WTC11 (cell line): ENCODE data around the gene TBX2. TPM values are rescaled to one million over a fixed set of nuclear protein-coding genes. Genes with fewer than 3 reads are reported as not detected.

Experiments
- ATAC-seq: fragments of 200-7000 bp; cut with Tn5 transposase; 2 replicates; pipeline ENCODE4 v1.10.0; 2021; ENCODE audit warnings: mild to moderate bottlenecking, moderate library complexity
- CTCF ChIA-PET: fragments of 300-600 bp; sonication (Branson Sonifier 250); formaldehyde crosslinking; loops from one replicate; lab custom pipeline; 2021; ENCODE audit warnings: antibody characterized with exemption; lab: Charles Lee
- POLR2A ChIA-PET: fragments of 350-600 bp; sonication (Branson Sonifier 250); formaldehyde crosslinking; loops from one replicate; lab custom pipeline; 2021; ENCODE audit warnings: antibody characterized with exemption; lab: Charles Lee
- DNase-seq: peaks from one replicate; pipeline ENCODE4 v3.0.0; 2021; ENCODE audit warnings: low spot score
- H3K27ac Mint-ChIP-seq: 2 replicates; pipeline ENCODE4 v1.8.0; 2021; ENCODE audit warnings: mixed read lengths
- H3K27me3 Mint-ChIP-seq: 2 replicates; pipeline ENCODE4 v1.8.0; 2021; ENCODE audit warnings: low read depth, mild to moderate bottlenecking, moderate library complexity, mixed read lengths
- H3K36me3 Mint-ChIP-seq: 2 replicates; pipeline ENCODE4 v1.8.0; 2021; ENCODE audit warnings: mixed read lengths
- H3K4me1 Mint-ChIP-seq: 2 replicates; pipeline ENCODE4 v1.8.0; 2022; ENCODE audit warnings: mixed read lengths
- H3K4me3 Mint-ChIP-seq: 2 replicates; pipeline ENCODE4 v1.8.0; 2021; ENCODE audit warnings: mild to moderate bottlenecking, moderate library complexity, mixed read lengths
- H3K9me3 Mint-ChIP-seq: 2 replicates; pipeline ENCODE4 v1.8.0; 2021; ENCODE audit warnings: mixed read lengths
- ATF1 ChIP-seq: sonication (generic); formaldehyde crosslinking; IDR thresholded peaks from 2 replicates; pipeline ENCODE4 v1.8.1; 2023; ENCODE audit warnings: mild to moderate bottlenecking, moderate library complexity, missing genetic modification reagents
- CREB1 ChIP-seq: sonication (generic); formaldehyde crosslinking; IDR thresholded peaks from 2 replicates; pipeline ENCODE4 v1.8.0; 2023; ENCODE audit warnings: mild to moderate bottlenecking, missing genetic modification reagents
- CREM ChIP-seq: sonication (generic); formaldehyde crosslinking; IDR thresholded peaks from 2 replicates; pipeline ENCODE4 v1.8.1; 2022; ENCODE audit warnings: mild to moderate bottlenecking, missing genetic modification reagents, moderate library complexity
- ERG ChIP-seq: fragments of 250-450 bp; sonication (Bioruptor Pico); IDR thresholded peaks from 2 replicates; pipeline ENCODE4 v1.8.0; 2021; ENCODE audit warnings: mild to moderate bottlenecking
- FOXJ3 ChIP-seq: sonication (generic); formaldehyde crosslinking; IDR thresholded peaks from 2 replicates; pipeline ENCODE4 v1.9.0; 2021; ENCODE audit warnings: missing genetic modification reagents, mild to moderate bottlenecking, borderline replicate concordance
- FOXK1 ChIP-seq: sonication (generic); formaldehyde crosslinking; IDR thresholded peaks from 2 replicates; pipeline ENCODE4 v1.8.0; 2022; ENCODE audit warnings: mild to moderate bottlenecking, moderate library complexity, missing genetic modification reagents
- GABPB1 ChIP-seq: sonication (generic); formaldehyde crosslinking; IDR thresholded peaks from 2 replicates; pipeline ENCODE4 v1.8.1; 2023; ENCODE audit warnings: mild to moderate bottlenecking, missing genetic modification reagents
- MXD4 ChIP-seq: fragments of 250-450 bp; sonication (Bioruptor Pico); IDR thresholded peaks from 2 replicates; pipeline ENCODE4 v1.8.0; 2021; ENCODE audit warnings: mild to moderate bottlenecking, moderate library complexity, borderline replicate concordance
- OVOL2 ChIP-seq: fragments of 250-450 bp; sonication (Bioruptor Pico); IDR thresholded peaks from 2 replicates; pipeline ENCODE4 v1.9.0; 2021; ENCODE audit warnings: mild to moderate bottlenecking, borderline replicate concordance
- PREB ChIP-seq: sonication (generic); formaldehyde crosslinking; IDR thresholded peaks from 2 replicates; pipeline ENCODE4 v1.8.1; 2022; ENCODE audit warnings: mild to moderate bottlenecking, missing genetic modification reagents, moderate library complexity, borderline replicate concordance
- RELA ChIP-seq: sonication (generic); formaldehyde crosslinking; IDR thresholded peaks from 2 replicates; pipeline ENCODE4 v1.8.1; 2022; ENCODE audit warnings: missing genetic modification reagents, mild to moderate bottlenecking, borderline replicate concordance
- SP1 ChIP-seq: sonication (generic); formaldehyde crosslinking; conservative IDR thresholded peaks from 2 replicates; pipeline ENCODE4 v1.8.1; 2022; ENCODE audit warnings: missing genetic modification reagents
- STAT6 ChIP-seq: sonication (generic); formaldehyde crosslinking; conservative IDR thresholded peaks from 2 replicates; pipeline ENCODE4 v1.8.1; 2023; ENCODE audit warnings: mild to moderate bottlenecking, low read depth, missing genetic modification reagents, moderate library complexity
- ZNF121 ChIP-seq: sonication (generic); formaldehyde crosslinking; IDR thresholded peaks from 2 replicates; pipeline ENCODE4 v1.8.0; 2023; ENCODE audit warnings: missing genetic modification reagents
- ZNF396 ChIP-seq: fragments of 250-450 bp; sonication (Bioruptor Pico); IDR thresholded peaks from 2 replicates; pipeline ENCODE4 v1.8.0; 2021; ENCODE audit warnings: mild to moderate bottlenecking, moderate library complexity, borderline replicate concordance
- ZNF416 ChIP-seq: fragments of 250-450 bp; sonication (Bioruptor Pico); IDR thresholded peaks from 2 replicates; pipeline ENCODE4 v1.9.0; 2021; ENCODE audit warnings: mild to moderate bottlenecking, inconsistent platforms
- ZNF423 ChIP-seq: fragments of 250-450 bp; sonication (Bioruptor Pico); IDR thresholded peaks from 2 replicates; pipeline ENCODE4 v2.1.2; 2022; ENCODE audit warnings: mild to moderate bottlenecking, moderate library complexity
- ZNF532 ChIP-seq: fragments of 250-450 bp; sonication (Bioruptor Pico); IDR thresholded peaks from 2 replicates; pipeline ENCODE4 v1.9.0; 2021; ENCODE audit warnings: mild to moderate bottlenecking, borderline replicate concordance
- ZNF671 ChIP-seq: fragments of 250-450 bp; sonication (Bioruptor Pico); IDR thresholded peaks from 2 replicates; pipeline ENCODE4 v1.8.0; 2021; ENCODE audit warnings: mild to moderate bottlenecking
- total RNA-seq: library from RNA; stranded (reverse); gene quantifications from 3 replicates; pipeline ENCODE4 v1.2.3, GENCODE V29; 2021

The TBX2 gene
- total RNA-seq, 1 experiment from 2014 or later, result 0.09 TPM

GRCh38 chr17:61385577-61386236 is 13.9 kb upstream of the TBX2 start (continued):
- TF ChIP-seq ZNF532 (CRISPR knock-in tag), result no peak
- TF ChIP-seq ZNF423 (CRISPR knock-in tag), result no peak
- TF ChIP-seq ZNF121 (CRISPR knock-in tag), result no peak

GRCh38 chr17:61386251-61386650 is 13.4 kb upstream of the TBX2 start:
- ATAC-seq, result no peak
- no peaks in the 10 kb centered on the region for H3K36me3 Mint-ChIP-seq
- no peak overlapping the region for H3K27ac Mint-ChIP-seq
- H3K27me3 Mint-ChIP-seq, result peaks cover 4% of the 10 kb centered on the region
- H3K4me1 Mint-ChIP-seq, result peaks cover 9% of the 10 kb centered on the region; the same call in 1 of the 2 replicates
- H3K9me3 Mint-ChIP-seq, result no peaks in the 10 kb centered on the region
- H3K4me3 Mint-ChIP-seq, result no peak overlapping the region
- CTCF ChIA-PET, result interaction anchor here (0.7 kb wide), 1 partner anchor 26 kb away, joined by 4 read pairs; no protein-coding TSS in a partner anchor
- TF ChIP-seq STAT6 (no peak), PREB (no peak), SP1 (no peak), FOXK1 (CRISPR knock-in tag) (no peak), ERG (CRISPR knock-in tag) (no peak), ZNF671 (CRISPR knock-in tag) (no peak), FOXJ3 (CRISPR knock-in tag) (no peak)
- DNase-seq, result no peak
- POLR2A ChIA-PET, result interaction anchor here (0.7 kb wide), 1 partner anchor 70 kb away, joined by 13 read pairs; no protein-coding TSS in a partner anchor

- Mint-ChIP-seq H3K9me3 (no peaks in the 10 kb centered on the region), H3K27ac (no peak overlapping the region), H3K4me3 (no peak overlapping the region), H3K4me1 (peaks cover 9% of the 10 kb centered on the region; the same call in 1 of the 2 replicates), H3K36me3 (no peaks in the 10 kb centered on the region), H3K27me3 (peaks cover 9% of the 10 kb centered on the region)
- ChIA-PET CTCF (interaction anchor here (1.5 kb wide), 1 partner anchor 37 kb away, joined by 3 read pairs; no protein-coding TSS in a partner anchor), POLR2A (no interaction called here)
- DNase-seq (no peak), ATAC-seq (no peak)
- TF ChIP-seq GABPB1 (CRISPR knock-in tag) (no peak), RELA (CRISPR knock-in tag) (no peak), CREB1 (no peak), MXD4 (CRISPR knock-in tag) (no peak), ATF1 (no peak), ZNF396 (CRISPR knock-in tag) (no peak), CREM (CRISPR knock-in tag) (no peak), OVOL2 (no peak), ZNF416 (CRISPR knock-in tag) (no peak)
Observed at GRCh38 chr17:61387011-61387410, 12.6 kb upstream of the TBX2 start.
